GM21515 (cell line): ENCODE measurements around the gene SLC13A3.

ENCODE experiments used
- ATAC-seq: cut with Tn5 transposase; IDR thresholded peaks from one replicate; pipeline ENCODE4 v1.9.1; 2021; ENCODE audit not compliant: unreplicated experiment

Gene SLC13A3

GRCh38 chr20:46637427-46638133, 13.7 kb downstream of the SLC13A3 start:
- ATAC-seq, result no peak

- ATAC-seq, result no peak
Measured at GRCh38 chr20:46637020-46637419, 14.2 kb downstream of the SLC13A3 start.

GRCh38 chr20:46636514-46636913, 14.7 kb downstream of the SLC13A3 start:
- ATAC-seq, result no peak

DNA sequence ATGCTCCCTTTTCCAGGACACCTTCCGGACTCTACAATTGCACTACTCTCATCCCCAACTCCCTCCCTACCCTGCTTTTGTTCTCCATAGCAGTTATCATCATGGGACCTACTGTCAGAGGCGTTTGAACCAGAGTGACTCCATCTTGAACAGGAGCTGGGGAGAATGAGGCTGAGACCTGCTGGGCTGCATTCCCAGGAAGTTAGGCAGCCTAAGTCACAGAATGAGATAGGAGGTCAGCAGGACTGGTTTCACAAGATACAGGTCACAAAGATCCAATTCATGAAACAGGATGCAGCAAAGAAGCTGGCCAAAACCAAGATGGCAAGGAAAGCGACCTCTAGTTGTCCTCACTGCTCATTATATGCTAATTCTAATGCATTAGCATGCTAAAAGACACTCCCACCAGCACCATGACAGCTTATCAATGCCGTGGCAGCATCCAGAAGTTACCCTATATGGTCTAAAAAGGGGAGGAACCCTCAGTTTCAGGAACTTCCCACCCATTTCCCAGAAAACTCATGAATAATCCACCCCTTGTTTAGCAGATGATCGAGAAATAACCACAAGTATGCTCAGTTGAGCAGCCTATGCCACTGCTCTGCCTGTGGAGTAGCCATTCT, 15.6 kb downstream of the SLC13A3 start:
- ATAC-seq, result no peak

DNA sequence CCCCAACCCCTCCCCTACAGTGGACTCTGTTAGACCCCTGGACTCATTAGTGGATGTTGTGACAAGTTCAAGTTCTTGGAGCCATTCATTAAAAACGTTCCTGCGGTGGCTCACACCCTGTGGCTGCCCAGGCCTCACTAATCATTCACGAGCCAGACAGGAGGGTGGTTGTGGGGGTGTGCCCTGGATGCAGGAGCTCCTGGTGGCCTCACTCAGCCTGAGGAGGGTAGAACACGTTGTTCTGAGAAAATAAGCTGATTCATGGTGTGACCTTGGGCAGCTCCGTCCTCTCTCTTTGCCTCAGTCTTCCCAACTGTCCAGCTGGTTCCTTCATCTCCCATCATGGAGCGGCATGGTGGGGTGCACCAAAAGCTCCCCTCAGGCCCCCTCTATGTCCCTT, 16.7 kb downstream of the SLC13A3 start:
- no peak for ATAC-seq

- ATAC-seq, result no peak
Measured at GRCh38 chr20:46631874-46632446, 19.3 kb downstream of the SLC13A3 start.

GRCh38 chr20:46631212-46631869, 19.9 kb downstream of the SLC13A3 start:
- ATAC-seq, result no peak

DNA sequence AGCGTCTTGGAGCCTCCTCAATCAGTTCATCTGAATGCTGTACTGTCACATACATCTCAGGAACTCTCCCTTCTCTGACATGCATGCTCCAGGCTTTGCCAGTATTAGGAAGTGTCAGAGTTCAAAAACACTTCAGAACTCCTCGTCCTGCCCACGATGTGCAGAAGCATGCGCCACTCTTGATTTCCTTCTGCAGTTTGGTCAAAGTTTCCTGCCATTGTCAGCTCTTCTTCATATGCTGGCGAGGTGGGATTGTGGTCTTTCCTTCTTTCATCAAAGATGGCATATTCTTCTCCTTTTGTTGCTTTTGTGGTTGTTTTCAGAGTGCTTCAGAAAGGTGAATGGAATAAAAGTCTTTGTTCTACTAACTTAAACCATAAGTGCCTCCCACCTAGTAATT, 21.0 kb downstream of the SLC13A3 start:
- no peak for ATAC-seq

DNA sequence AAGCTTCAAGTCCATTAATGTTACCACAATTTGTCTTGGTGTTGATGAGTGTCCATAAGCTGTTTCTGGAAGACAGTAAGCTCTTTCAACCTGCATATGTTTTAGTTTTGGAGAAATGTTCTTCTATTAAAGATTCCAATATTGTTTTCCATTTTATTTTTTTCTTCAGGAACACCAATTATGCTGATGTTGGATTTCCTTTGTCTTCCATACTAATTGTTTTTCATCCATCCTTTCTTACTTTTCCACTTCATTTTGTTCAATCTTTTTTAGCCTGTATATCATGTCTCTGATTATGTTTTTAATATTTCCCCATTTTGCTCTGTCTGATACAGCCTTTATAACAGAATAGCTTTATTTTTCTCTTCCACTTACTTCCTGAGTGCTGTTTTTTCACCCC, 21.9 kb downstream of the SLC13A3 start:
- ATAC-seq, result no peak

DNA sequence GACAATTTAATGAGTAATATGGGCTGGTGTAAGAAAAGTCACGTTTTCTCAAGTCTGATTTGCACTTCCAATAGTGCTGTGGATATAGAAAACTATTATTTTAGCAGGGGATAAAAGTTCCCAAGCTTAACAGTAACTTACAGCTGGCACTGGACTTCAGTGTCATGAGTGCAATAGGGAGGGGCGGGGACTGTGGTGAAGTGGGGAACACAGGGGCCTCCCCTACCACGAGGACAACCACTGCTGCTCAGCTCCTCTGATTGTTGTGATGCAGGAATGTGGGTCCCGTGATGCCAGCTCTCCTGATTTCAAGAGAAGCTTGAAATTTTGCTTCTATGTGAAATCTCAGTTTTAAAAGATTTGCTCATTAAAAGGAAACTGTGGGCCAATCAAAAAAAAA, 24.0 kb downstream of the SLC13A3 start:
- no peak for ATAC-seq

GRCh38 chr20:46626758-46627157, 24.5 kb downstream of the SLC13A3 start:
- ATAC-seq, result no peak

- ATAC-seq, result no peak
Measured at GRCh38 chr20:46625875-46626373, 25.3 kb downstream of the SLC13A3 start.

GRCh38 chr20:46624946-46625345, 26.3 kb downstream of the SLC13A3 start:
- ATAC-seq, result no peak

- ATAC-seq, result no peak
Measured at GRCh38 chr20:46622165-46622564, 29.1 kb downstream of the SLC13A3 start.

GRCh38 chr20:46621492-46621891, 29.8 kb downstream of the SLC13A3 start:
- ATAC-seq, result no peak

DNA sequence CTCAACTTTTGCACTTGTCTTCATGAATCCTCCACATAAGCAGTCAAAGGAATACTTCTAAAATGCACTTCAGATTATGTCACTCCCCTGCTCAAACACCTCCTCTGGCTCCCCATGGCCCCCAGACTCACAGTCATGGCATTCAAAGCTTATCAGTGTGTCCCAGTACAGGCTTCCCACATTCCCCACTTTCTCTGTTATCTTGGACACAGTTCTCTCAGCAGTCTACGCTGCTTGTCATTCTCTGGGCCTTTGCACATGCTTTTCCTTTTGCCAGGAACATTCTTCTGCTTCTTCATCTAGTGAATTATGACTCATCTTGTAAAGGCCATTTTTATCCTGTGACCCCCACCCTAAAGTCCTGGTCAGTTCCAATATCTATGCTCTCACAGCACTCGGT, 31.8 kb downstream of the SLC13A3 start:
- no peak for ATAC-seq

DNA sequence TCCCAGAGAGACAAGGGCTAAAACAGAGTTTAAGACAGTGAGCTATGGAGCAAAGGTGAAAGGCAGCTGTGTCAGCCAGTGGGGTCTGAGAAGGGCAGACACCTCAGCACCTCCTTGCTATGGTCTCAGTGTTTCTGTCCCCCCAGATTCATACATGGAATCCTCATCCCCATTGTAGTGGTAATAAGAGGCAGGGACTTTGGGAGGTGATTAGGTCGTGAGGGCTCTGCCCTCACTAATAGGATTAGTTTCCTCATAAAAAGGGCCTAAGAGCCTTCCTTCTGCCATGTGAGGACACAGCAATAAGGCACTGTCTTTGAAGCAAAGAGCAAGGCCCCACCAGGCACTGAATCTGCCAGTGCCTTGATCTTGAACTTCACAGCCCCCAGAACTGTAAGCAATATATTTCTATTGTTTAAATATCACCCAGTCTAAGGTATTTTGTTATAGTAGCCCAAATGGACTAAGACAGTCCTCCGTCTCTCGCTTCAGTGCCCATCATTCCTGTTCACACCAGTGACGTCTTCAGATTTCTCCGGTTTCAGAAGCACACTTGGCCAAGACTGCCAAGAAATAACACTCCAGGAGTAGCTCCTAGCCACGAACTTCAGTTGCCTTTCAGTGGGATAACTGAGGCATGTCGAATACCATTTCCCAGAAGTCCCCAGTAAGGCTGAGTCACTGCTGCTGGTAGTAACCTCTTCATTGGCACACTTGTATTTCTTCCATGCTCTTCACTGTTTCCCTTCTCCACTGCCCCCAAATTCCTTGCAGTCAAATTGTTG, 32.8 kb downstream of the SLC13A3 start:
- no peak for ATAC-seq

- no peak for ATAC-seq
Measured at GRCh38 chr20:46614503-46614902, 36.8 kb downstream of the SLC13A3 start.

- ATAC-seq, result no peak
Measured at GRCh38 chr20:46610145-46610544, 41.1 kb downstream of the SLC13A3 start.

- no peak for ATAC-seq
Measured at GRCh38 chr20:46609043-46609442, 42.2 kb downstream of the SLC13A3 start.
